Right renal cortex interstitium (tissue), 3 donors: ENCODE results near the gene LCP1. TPM values are rescaled to one million over a fixed set of nuclear protein-coding genes. Genes with fewer than 3 reads are reported as not detected.
A peak's percentile ranks its signal among the peaks of the same experiment; 100 is the strongest.
"Not testable (repeated sequence)": the region's sequence is repeated elsewhere in the genome, so short reads cannot be mapped to it uniquely, and the experiment has no call there.

ENCODE experiments used
- DNase-seq, 3 donors: peaks; one replicate each; pipeline ENCODE4 v3.0.0-alpha.2; 2013; ENCODE audit warnings: low read depth in 3 of 3, low spot score in 2 of 3
- polyA plus RNA-seq, 3 donors: library from polyadenylated mRNA; unstranded; fragments of 120-200 nt; gene quantifications; one replicate each; pipeline ENCODE4 v1.2.1, GENCODE V29; 2013; ENCODE audit not compliant: insufficient read length in 3 of 3

LCP1 gene, protein sequence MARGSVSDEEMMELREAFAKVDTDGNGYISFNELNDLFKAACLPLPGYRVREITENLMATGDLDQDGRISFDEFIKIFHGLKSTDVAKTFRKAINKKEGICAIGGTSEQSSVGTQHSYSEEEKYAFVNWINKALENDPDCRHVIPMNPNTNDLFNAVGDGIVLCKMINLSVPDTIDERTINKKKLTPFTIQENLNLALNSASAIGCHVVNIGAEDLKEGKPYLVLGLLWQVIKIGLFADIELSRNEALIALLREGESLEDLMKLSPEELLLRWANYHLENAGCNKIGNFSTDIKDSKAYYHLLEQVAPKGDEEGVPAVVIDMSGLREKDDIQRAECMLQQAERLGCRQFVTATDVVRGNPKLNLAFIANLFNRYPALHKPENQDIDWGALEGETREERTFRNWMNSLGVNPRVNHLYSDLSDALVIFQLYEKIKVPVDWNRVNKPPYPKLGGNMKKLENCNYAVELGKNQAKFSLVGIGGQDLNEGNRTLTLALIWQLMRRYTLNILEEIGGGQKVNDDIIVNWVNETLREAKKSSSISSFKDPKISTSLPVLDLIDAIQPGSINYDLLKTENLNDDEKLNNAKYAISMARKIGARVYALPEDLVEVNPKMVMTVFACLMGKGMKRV
- 10 to 100 TPM; 12.2 to 13.1 (median 12.5) TPM for polyA plus RNA-seq

DNA sequence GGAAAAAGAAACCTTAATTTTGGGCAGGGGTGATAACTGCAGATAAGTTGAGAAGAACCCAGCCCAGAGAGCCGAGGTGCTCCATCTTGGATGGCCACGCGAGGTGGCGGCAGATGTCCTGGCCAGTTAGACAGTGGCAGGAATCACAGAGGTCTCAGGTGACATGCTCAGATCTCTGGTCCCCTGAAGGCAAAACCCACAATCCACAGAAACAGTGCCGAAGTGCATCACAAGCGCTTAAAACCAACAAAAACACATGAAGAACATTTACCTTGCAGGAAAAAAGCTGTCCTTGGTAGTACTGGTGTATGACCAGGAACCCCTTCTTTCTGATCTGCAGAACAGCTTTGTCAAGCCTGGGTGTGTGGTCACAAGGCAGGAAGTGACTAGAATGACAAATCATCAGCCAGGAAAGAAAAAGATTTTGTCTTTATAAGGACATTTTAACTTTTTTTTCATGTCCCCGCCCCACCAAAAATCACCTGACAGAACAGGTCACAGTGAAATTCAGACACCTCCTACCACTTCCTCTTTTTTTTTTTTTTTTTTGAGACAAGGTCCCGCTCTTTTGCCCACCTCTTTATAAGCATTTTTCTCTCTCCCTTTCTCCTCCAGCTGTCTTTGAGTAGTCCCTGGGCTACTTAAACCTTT is at the start of gene LCP1:
TSS of gene LCP1 (minus strand) at position 338 of the 651 bp plus-strand sequence. CDS start 22,515 bp downstream, outside the sequence.
- no peak for DNase-seq

DNA sequence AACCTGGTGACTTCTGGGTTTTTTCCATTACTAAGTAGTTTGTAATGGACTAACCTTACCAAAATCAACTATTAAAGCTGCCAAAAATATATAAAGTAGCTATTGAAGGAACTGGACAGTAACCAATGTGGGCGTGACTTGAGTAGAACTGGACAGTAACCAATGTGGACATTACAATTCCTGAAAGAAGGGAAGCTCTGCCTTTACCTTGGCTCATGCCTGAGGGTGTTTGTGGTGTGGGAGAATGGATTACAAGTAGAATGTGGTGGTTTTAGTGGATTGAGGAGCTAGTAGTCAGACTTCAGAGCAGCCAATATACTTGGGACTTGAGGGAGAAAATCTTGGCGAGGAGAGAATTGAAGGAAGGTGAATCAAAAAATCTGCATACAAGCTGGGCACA is 47.3 kb upstream of the LCP1 start:
- DNase-seq, result no peak

DNA sequence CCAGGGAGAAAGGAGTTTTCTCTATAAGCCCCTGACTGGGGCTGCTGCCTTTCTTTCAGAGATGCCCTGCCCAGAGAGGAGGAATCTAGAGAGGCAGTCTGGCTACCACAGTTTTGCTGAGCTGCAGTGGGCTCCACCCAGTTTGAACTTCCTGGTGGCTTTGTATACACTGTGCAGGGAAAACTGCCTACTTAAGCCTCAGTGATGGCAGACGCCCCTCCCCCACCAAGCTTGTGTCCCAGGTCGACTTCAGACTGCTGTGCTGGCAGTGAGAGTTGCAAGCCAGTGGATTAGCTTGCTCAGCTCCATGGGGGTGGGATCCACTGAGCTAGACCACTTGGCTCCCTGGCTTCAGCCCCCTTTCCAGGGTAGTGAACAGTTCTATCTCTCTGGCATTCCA is 38.3 kb upstream of the LCP1 start:
- not testable (repeated sequence) for DNase-seq

DNA sequence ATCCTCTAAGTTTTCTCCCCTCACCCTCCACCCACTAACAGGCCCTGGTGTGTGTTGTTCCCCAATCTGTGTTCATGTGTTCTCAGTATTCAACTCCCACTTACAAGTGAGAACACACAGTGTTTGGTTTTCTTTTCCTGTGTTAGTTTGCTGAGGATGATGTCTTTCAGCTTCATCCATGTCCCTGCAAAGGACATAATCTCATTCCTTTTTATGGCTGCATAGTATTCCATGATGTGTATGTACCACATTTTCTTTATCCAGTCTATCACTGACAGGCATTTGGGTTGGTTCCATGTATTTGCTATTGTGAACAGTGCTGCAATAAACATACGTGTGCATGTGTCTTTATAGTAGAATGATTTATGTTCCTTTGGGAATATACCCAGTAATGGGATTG is 32.8 kb upstream of the LCP1 start:
- DNase-seq, result not testable (repeated sequence)

DNA sequence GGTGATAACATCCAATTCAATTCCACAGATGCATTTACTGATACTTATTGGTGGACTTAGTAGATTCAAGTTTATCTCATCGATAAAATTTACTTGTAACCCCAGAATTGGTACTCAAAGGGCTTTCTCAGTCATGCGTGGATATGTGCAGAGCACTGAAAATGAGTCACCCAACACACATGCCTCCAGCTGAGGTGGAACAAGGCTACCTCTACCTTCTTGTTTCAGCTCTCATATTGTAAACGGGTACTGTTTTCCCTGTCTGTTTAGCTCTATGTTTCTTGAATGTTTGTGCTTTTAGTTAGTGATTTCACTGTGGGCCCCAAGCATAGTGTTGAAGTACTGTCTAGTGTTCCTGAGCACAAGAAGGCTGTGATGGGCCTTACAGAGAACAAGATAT is 31.3 kb upstream of the LCP1 start:
- DNase-seq, result no peak

DNA sequence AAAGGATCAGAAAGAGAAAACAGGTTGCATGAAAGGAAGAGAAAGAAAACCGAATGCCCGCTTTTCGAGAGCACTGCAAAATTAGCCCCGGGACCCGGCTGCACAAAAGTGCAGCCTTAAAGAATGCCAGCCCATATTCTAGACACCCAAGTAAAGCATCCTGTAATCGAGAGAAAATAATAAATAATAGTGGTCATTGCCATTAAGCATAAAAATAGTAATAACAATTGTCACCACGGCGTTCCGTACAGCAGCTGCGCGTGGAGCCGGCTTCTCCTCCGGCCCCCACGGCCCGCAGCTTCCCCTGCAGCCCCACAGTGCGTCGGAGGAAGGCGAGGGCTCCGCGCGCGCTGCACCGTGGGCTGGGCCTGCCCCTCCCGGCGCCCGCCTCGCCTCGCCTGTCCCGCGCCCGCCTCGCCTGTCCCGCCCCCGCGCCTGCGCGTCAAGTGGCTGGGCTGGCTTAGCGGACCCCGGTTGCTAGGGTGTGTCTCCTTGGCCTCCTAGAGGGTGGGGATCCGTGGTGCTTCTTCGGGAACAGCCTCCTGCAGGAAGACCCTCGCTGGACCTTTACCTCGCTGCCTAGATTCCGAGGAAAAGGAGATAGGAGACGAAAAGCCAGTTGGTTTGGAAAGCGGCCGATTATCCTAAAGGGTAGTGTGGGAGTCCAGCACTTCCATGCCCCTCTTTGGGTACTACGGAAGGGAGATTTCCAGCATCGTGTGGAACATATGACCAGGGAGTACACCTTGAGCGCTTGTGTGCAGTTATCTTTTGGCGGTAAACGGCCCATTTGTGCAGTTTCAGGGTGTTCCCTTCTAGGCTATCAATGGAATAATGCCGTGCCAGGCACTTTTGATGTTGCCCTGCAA is 29.7 kb upstream of the LCP1 start, which contains the start of gene LRRC63:
TSS of gene LRRC63 (plus strand) at position 446 of the 869 bp plus-strand sequence. CDS start 1,107 bp downstream, outside the sequence.
- peak in 1 of 3 donors; percentile 23 for DNase-seq

DNA sequence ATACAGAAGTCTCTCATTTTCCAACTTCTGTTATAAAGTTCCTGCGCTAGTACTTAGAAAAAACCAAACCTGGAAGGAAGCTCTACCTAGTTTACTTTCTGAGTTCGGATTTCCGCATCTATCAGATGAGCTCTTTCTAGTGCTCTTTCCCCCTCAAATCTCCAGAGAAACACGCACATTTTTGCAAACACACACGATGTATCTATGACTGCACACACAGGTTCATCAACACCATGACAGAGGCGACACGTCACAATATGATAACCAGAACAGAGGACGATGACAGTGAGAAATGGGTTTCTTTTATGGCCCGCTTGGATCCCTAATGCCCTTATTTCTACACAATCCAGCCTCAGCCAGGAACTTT is 29.1 kb upstream of the LCP1 start:
- DNase-seq, result no peak

DNA sequence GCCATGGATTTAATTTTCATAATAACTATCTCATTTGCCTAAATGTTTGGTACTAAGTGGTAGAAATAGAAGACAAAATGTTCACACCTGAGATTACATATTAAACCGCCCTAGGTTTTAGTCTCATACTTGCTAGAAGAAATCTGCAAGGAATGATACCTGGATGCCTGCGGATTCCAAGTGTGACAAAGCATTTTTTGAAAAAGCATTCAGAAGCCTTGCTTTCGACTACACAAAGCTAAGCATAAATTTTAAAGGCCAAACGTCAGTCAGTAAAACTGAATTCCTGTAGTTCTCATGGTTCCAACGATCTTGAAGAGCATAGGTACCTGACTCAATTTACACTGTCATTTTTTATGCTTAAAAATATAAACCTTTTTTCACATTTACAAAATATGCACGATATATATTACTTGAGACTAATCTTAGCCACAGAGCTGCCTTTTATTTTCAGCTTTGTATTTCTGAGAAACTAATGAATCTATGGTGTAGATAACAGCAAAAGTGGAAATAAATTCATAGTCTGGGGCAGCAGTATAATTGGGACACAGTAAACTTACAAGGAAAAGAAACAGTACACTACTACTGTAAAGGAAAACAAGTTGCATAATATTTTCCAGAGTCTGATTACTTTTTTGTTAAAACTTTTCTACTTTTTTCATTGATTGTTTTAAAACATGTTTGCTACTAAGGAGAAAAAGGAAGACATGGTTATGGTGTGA is 28.5 kb upstream of the LCP1 start:
- no peak for DNase-seq

DNA sequence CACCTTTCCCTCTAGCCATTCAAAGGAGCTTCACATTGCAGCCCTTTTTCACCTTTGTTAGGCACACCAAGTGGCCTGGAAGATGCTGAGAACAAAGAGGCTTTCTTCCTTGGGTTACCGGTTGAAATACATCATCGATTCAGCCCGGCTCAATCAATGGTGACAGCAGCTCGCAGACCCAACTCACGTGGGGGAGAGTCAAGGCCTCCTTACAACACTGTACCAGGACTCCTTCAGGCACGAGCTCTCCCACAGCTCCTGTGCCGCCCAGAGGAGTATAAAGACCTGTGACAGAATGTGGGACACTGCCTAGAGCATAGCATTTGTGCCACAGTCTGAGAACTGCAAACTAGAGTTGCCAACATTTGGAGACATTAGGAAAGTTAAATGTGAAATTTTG is 25.9 kb upstream of the LCP1 start:
- no peak for DNase-seq

DNA sequence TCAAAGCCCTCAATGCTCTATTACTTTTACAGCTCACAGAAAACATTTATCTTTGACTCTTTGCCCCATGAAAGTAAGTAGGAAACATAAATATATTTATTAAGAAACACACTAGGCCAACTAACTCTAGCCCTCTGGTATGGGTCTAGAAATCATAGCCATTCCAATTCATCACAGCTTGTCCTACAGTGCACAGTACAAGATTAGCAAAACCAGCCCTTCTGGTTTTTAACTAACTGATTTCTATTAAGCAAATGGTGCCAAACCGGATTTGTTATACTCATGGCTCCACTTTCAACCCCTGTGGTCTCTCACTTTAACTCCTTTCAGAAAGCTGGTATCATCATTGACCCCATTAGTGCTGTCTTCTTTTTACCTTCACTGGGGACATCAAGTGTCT is 24.2 kb upstream of the LCP1 start:
- no peak for DNase-seq

DNA sequence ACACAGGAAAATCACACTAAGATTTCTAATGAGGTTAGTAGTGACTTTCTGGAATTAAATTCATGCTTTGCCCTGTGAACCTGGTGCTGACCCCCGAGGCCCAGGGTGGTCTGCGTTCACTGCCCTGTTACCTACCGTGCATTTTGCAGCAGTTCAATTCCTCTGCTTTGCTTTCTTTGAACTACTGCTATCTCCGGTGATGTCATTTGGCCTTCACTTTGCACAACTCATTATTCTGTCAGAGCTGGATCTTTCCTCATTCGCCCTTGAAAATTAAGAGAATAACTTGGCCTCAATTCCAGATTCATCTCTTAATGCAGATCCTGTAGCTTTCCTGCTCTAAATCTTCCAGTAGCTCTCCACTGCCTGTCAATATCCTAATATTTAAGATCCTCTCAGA is 21.0 kb upstream of the LCP1 start:
- DNase-seq, result no peak

DNA sequence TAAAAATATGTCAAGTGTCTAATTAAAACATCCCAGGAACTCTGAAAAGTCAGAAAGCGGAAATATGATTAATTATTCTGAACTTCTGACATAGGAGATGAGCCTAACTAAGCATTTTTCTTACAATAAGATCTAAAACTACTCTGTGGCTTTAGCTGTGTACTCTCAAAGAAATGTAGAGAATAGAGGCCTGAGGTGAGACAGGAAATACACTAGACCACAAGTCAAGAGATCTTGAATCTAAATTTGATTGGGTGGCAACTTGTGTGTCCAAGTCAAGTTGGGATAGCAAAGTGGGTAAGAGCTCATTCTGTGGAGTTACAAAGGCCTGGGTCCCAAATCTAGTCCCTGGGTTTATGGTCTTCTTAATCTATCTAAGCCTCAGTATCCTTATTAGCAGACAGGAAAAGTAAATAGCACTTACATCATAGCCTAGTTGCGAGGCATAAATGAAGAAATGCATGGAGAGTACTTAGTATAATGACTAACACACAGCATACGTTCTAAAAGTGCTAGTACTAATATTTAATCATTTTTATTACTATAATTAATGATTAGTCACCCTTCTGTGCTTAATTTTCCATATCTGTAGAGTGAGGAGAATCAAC is 20.3 kb upstream of the LCP1 start:
- DNase-seq, result no peak

DNA sequence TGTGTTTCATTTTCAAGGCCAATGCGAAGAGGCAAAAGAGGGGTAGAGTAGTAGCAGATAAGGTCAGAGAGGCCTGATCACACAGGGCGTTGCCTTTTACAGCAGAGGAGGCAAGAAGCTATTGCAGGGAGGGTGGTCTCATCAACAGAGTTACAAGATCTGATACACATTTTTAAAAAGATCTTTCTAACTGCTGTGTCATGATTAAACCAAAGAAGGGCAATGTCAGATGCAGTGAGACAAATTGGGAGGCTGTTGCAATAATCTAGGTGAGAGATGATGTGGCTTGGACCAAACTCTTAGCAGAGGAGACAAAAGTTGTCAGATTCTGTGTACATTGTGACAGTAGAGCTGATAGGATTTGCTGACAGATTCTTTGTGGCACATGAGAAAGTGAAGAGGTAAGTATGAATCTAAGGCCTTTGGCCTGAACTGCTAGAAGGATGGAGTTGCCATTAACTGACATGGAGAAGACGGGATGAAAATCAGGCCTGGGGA is 16.8 kb upstream of the LCP1 start:
- DNase-seq, result no peak

DNA sequence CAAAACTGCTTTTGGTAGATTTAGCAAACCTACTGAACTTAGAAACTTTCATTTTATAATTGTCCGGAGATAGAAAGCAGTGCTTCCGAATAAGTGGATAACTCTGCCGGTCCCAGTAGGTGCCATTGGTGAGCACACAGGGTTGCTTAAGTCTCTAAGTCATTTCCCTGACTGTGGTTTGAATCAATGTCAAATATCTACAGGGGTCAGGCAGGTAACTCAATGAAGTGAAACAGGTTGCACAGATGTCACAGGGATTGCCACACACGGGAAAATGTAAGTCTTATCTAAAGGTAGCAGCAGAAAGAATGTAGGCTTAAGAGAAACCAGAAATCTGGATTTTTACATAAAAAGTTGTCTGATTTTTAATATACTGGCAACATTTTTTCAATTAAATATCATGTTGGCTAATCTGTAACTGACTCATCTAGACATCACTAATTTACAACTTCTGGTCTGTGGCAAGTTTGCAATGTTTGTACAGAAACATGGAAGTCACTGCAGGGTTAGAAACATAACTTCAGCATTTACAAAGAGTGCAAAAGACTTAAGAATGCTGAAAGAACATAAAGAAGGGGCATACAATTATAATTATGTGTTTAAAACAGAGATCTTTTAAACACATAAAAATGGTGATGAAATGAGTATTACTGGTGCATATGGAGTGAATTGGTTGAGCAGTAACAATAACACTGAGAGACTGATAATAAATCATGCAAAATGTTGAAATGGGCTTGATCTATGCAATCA is 15.5 kb upstream of the LCP1 start:
- no peak for DNase-seq

DNA sequence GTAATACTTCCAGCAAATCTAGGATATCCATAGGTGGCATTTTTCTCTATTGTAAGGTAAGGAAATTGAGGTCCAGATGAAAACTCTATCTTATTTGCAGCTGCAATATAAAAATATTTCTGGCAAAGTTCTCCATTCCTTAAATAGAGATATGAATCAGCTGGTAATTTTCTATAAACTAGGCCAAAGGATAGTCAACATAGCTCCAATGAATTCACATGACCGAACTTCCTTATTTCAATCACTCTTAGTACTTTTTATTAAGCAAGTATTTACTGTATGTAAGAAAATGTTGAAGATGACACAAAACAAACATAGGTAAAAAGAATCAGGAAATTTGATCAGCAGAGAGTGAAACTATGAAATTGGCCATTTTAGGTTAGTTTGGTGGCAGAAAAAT is 13.0 kb upstream of the LCP1 start:
- no peak for DNase-seq

DNA sequence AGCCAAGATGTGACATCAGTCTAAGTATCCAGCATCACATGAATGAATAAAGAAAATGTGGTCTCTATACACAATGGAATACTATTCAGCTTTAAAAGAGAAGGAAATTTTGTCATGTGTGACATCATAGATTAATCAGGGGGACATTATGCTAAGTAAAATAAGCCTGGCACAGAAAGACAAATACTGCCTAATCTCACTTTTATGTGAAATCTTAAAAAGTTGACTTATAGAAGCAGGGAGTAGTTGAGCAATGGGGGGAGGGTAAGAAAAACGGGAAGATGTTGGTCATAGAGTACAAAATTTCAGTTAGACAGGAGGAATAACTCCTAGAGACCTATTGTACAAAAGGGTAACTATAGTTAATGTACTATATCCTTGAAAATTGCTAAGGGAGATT is 10.4 kb upstream of the LCP1 start:
- DNase-seq, result no peak

DNA sequence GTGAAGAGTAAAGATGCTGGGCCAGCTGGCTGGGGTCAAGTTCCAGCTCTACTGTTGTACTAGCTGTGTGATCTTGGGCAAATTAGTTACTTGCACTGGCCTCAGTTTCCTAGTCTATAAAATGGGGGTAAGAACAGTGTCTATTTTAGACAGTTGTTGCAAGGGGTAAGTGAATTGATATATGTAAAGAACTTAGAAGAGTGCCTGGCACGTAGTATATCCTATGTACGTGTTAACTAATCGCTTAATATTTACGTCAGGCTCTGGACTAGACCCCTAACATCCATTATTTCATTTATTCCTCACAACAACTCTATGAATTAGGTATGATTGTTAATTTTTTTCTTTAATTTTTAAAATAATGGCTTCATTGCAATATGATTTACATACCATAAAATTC is 3.7 kb upstream of the LCP1 start:
- no peak for DNase-seq

DNA sequence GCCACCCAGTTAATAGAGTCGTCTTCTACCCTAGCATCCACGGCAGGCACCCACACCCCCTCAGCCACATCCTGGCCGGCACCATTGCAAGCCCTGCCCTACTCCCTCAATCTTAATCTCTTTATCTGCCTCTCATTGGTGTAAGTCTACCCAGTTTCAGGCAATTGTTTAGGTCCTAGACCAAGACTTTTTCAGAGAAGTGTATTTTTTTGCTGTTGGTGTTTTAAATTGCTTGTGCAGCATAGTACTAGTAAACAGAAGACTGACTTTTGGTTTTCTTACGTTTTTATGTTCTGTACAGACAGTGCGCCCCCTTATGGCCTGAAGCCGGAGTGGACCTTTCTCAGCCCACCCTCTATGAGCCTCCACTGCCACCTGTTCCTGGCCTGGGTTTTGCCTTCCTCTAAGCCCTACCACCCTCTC is 2.3 kb upstream of the LCP1 start:
- no peak for DNase-seq
